Smooth muscle cell (in vitro differentiated cells): ENCODE data around the gene KRTAP4-8. TPM values are rescaled to one million over a fixed set of nuclear protein-coding genes. Genes with fewer than 3 reads are reported as not detected.

Experiments
- DNase-seq: peaks from one replicate; lab custom pipeline; 2025; ENCODE audit not compliant: unreplicated experiment; lab: John Stamatoyannopoulos, UW
- H2AFZ ChIP-seq: fragments of 200-600 bp; sonication (generic); 2 replicates; pipeline ENCODE4 v1.6.0; 2016; ENCODE audit warnings: antibody characterized with exemption, low read depth, mild to moderate bottlenecking
- H3F3A ChIP-seq: fragments of 200-600 bp; sonication (generic); 2 replicates; pipeline ENCODE4 v1.6.0; 2017; ENCODE audit warnings: antibody characterized with exemption, low read depth
- H3K27ac ChIP-seq: fragments of 200-600 bp; sonication (generic); 2 replicates; pipeline ENCODE4 v1.5.1; 2016; ENCODE audit warnings: low read depth, mild to moderate bottlenecking
- H3K27me3 ChIP-seq: fragments of 200-600 bp; sonication (generic); 2 replicates; pipeline ENCODE4 v1.6.1; 2016; ENCODE audit warnings: low read depth, mild to moderate bottlenecking
- H3K36me3 ChIP-seq: fragments of 200-600 bp; sonication (generic); 2 replicates; pipeline ENCODE4 v1.5.1; 2016; ENCODE audit warnings: low read depth
- H3K4me1 ChIP-seq: fragments of 200-600 bp; sonication (generic); 2 replicates; pipeline ENCODE4 v1.5.1; 2016; ENCODE audit warnings: low read depth
- H3K4me2 ChIP-seq: fragments of 200-600 bp; sonication (generic); 2 replicates; pipeline ENCODE4 v1.6.0; 2016; ENCODE audit warnings: mild to moderate bottlenecking
- H3K4me3 ChIP-seq: fragments of 200-600 bp; sonication (generic); 2 replicates; pipeline ENCODE4 v1.5.1; 2016; ENCODE audit warnings: mild to moderate bottlenecking
- H3K79me2 ChIP-seq: fragments of 200-600 bp; sonication (generic); 2 replicates; pipeline ENCODE4 v1.6.0; 2016; ENCODE audit warnings: low read depth, mild to moderate bottlenecking
- H3K9ac ChIP-seq: fragments of 200-600 bp; sonication (generic); 2 replicates; pipeline ENCODE4 v1.6.0; 2016; ENCODE audit warnings: low read depth
- H3K9me3 ChIP-seq: fragments of 200-600 bp; sonication (generic); replicated peaks from 2 replicates; pipeline ENCODE4 v1.5.1; 2016; ENCODE audit warnings: low read depth
- H4K20me1 ChIP-seq: fragments of 200-600 bp; sonication (generic); 2 replicates; pipeline ENCODE4 v1.6.0; 2016; ENCODE audit warnings: low read depth
- WGBS: methylation state at CpG from one replicate; pipeline ENCODE4 v1.1.7; 2016; ENCODE audit warnings: low lambda C conversion rate; 5-methylcytosine and 5-hydroxymethylcytosine counted together
- polyA plus RNA-seq: library from polyadenylated mRNA; unstranded; fragments of >200 nt; fragmentation: Nextera tagmentation; extraction: Ambion mirVana; gene quantifications from 2 replicates; pipeline ENCODE4 v1.2.1, GENCODE V29; 2016
- total RNA-seq: library from RNA; depleted of rRNA; stranded (reverse); fragments of >200 nt; gene quantifications from 2 replicates; pipeline ENCODE4 v1.2.3, GENCODE V29; 2014
- TF ChIP-seq, protein P1 (sequence below): fragments of 200-600 bp; sonication (generic); IDR thresholded peaks from 2 replicates; pipeline ENCODE4 v1.5.1; 2017; ENCODE audit warnings: borderline replicate concordance, mild to moderate bottlenecking, antibody characterized with exemption; ENCODE audit not compliant: insufficient read depth, poor library complexity, severe bottlenecking

Gene KRTAP4-8
- total and polyA plus RNA-seq, 2 experiments from 2014 or later, result not detected

DNA sequence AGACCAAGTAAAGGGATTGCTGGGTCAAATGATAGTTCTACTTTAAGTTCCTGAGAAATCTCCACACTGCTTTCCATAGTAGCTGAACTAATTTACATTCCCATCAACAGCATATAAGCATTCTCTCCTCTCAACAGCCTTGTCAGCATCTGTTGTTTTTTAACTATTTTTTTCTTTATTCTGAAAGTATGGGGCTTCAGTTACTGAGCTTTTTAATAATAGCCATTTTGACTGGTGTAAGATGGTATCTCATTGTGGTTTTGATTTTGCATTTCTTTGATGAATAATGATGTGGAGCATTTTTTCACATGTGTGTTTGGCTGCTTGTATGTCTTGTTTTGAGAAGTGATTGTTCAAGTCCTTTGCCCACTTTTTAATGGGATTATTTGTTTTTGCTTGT lies 45.4 kb downstream of the KRTAP4-8 start:
- no peak for DNase-seq
- Histone ChIP-seq H3K4me3 (no peak overlapping the region), H3K27ac (no peak overlapping the region), H3K79me2 (no peaks in the 10 kb centered on the region), H3K9me3 (no peaks in the 10 kb centered on the region), H3K27me3 (no peaks in the 10 kb centered on the region), H2AFZ (no peak overlapping the region), H4K20me1 (no peaks in the 10 kb centered on the region), H3K9ac (no peak overlapping the region), H3K36me3 (no peaks in the 10 kb centered on the region), H3K4me1 (peaks cover 4% of the 10 kb centered on the region), H3F3A (no peaks in the 10 kb centered on the region), H3K4me2 (no peak overlapping the region)
- TF ChIP-seq, protein P1, sequence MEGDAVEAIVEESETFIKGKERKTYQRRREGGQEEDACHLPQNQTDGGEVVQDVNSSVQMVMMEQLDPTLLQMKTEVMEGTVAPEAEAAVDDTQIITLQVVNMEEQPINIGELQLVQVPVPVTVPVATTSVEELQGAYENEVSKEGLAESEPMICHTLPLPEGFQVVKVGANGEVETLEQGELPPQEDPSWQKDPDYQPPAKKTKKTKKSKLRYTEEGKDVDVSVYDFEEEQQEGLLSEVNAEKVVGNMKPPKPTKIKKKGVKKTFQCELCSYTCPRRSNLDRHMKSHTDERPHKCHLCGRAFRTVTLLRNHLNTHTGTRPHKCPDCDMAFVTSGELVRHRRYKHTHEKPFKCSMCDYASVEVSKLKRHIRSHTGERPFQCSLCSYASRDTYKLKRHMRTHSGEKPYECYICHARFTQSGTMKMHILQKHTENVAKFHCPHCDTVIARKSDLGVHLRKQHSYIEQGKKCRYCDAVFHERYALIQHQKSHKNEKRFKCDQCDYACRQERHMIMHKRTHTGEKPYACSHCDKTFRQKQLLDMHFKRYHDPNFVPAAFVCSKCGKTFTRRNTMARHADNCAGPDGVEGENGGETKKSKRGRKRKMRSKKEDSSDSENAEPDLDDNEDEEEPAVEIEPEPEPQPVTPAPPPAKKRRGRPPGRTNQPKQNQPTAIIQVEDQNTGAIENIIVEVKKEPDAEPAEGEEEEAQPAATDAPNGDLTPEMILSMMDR, result no peak

DNA sequence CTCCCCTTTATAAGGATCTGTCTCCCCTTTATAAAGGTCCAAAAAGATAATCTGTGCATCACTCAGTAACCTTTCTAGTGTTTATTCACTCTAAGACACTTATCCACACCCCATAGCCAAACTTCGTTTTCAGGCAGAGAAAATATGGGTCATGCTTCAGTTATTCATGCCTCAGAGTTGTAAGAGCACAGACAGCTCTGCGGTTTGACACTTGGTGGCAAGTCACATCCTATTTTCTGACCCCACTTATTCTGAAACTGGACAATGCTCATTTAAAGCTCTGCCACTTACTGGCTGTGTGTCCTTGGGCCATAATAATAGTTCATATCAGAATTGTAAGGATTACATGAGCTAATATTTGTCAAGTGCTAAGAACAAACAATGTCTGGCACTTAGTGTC lies 48.8 kb downstream of the KRTAP4-8 start:
- Histone ChIP-seq H3K27me3 (no peaks in the 10 kb centered on the region), H3K79me2 (no peaks in the 10 kb centered on the region), H3K9me3 (no peaks in the 10 kb centered on the region), H2AFZ (no peak overlapping the region), H3K27ac (peak overlapping the region; percentile 89), H3K36me3 (no peaks in the 10 kb centered on the region), H3K4me3 (no peak overlapping the region), H4K20me1 (no peaks in the 10 kb centered on the region), H3K4me1 (peaks cover 4% of the 10 kb centered on the region), H3K4me2 (peak overlapping the region; percentile 46), H3F3A (no peaks in the 10 kb centered on the region), H3K9ac (peak overlapping the region; percentile 42)
- TF ChIP-seq, protein P1, result no peak
- WGBS, result 24% methylated on average over 2 of the region's 2 CpGs
- DNase-seq, result no peak

DNA sequence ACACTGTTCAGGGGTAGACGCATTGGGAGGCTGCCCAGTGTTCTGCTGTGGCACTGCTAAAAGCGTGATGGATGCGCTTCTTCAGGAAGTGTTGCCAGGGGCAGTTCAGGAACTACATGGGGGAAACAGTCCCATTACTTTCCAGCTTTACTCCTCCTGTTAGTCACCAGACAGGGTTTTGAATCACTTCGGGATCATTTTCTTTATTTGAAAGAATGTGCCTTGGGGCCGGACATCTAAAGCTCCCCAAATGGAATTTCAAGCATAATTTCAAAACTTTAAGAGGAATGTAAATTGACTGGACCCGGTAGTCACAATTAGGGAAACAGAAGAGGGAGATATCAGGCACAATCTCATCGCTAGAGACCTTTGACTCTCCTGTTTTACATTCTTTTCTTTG lies 49.5 kb downstream of the KRTAP4-8 start:
- Histone ChIP-seq H3K9me3 (no peaks in the 10 kb centered on the region), H3K9ac (peak overlapping the region; percentile 42), H3K79me2 (no peaks in the 10 kb centered on the region), H3K27me3 (no peaks in the 10 kb centered on the region), H4K20me1 (no peaks in the 10 kb centered on the region), H3K4me2 (peak overlapping the region; percentile 46), H3K36me3 (no peaks in the 10 kb centered on the region), H3F3A (no peaks in the 10 kb centered on the region), H3K4me1 (peaks cover 4% of the 10 kb centered on the region), H2AFZ (no peak overlapping the region), H3K4me3 (no peak overlapping the region), H3K27ac (peak overlapping the region; percentile 89)
- no peak for DNase-seq
- TF ChIP-seq, protein P1, result no peak
- 33% methylated on average over 7 of the region's 7 CpGs for WGBS

Other genes starting within 250 kb of the KRTAP4-8 start
Only the 30 nearest of the 38 such genes appear.
- not detected in 2 replicates for gene KRT39, start 131.2 kb downstream of the KRTAP4-8 start, total RNA-seq
- gene KRT39, start 131.2 kb downstream of the KRTAP4-8 start, polyA plus RNA-seq, result not detected in 2 replicates
- gene KRT40, start 113.8 kb downstream of the KRTAP4-8 start, total RNA-seq, result not detected in 2 replicates
- gene KRT40, start 113.8 kb downstream of the KRTAP4-8 start, polyA plus RNA-seq, result not detected in 2 replicates
- not detected in 2 replicates for gene KRTAP3-3, start 104.0 kb downstream of the KRTAP4-8 start, total RNA-seq
- gene KRTAP3-3, start 104.0 kb downstream of the KRTAP4-8 start, polyA plus RNA-seq, result not detected in 2 replicates
- gene KRTAP3-2, start 98.2 kb downstream of the KRTAP4-8 start, total RNA-seq, result not detected in 2 replicates
- not detected in 2 replicates for gene KRTAP3-2, start 98.2 kb downstream of the KRTAP4-8 start, polyA plus RNA-seq
- gene KRTAP3-1, start 89.0 kb downstream of the KRTAP4-8 start, total RNA-seq, result 0.49 and 1.5 TPM in 2 replicates
- 0.29 and 1.8 TPM in 2 replicates for gene KRTAP3-1, start 89.0 kb downstream of the KRTAP4-8 start, polyA plus RNA-seq
- 3.0 TPM in 1 of 2 replicates, not detected in the other for gene KRTAP1-5, start 70.9 kb downstream of the KRTAP4-8 start, total RNA-seq
- 1.1 TPM in 1 of 2 replicates, not detected in the other for gene KRTAP1-5, start 70.9 kb downstream of the KRTAP4-8 start, polyA plus RNA-seq
- gene KRTAP1-4, start 67.9 kb downstream of the KRTAP4-8 start, total RNA-seq, result not detected in 2 replicates
- not detected in 2 replicates for gene KRTAP1-4, start 67.9 kb downstream of the KRTAP4-8 start, polyA plus RNA-seq
- not detected in 2 replicates for gene KRTAP1-3, start 63.3 kb downstream of the KRTAP4-8 start, total RNA-seq
- gene KRTAP1-3, start 63.3 kb downstream of the KRTAP4-8 start, polyA plus RNA-seq, result not detected in 2 replicates
- gene KRTAP1-1, start 56.7 kb downstream of the KRTAP4-8 start, total RNA-seq, result not detected in 2 replicates
- not detected in 2 replicates for gene KRTAP1-1, start 56.7 kb downstream of the KRTAP4-8 start, polyA plus RNA-seq
- not detected in 2 replicates for gene KRTAP2-1, start 50.8 kb downstream of the KRTAP4-8 start, total RNA-seq
- not detected in 2 replicates for gene KRTAP2-1, start 50.8 kb downstream of the KRTAP4-8 start, polyA plus RNA-seq
- gene KRTAP2-2, start 42.9 kb downstream of the KRTAP4-8 start, total RNA-seq, result not detected in 2 replicates
- not detected in 2 replicates for gene KRTAP2-2, start 42.9 kb downstream of the KRTAP4-8 start, polyA plus RNA-seq
- gene KRTAP2-3, start 38.0 kb downstream of the KRTAP4-8 start, total RNA-seq, result 3.5 and 17.3 TPM in 2 replicates
- 21.0 and 71.9 TPM in 2 replicates for gene KRTAP2-3, start 38.0 kb downstream of the KRTAP4-8 start, polyA plus RNA-seq
- gene KRTAP2-4, start 32.3 kb downstream of the KRTAP4-8 start, total RNA-seq, result not detected in 2 replicates
- 0.38 TPM in 1 of 2 replicates, not detected in the other for gene KRTAP2-4, start 32.3 kb downstream of the KRTAP4-8 start, polyA plus RNA-seq
- not detected in 2 replicates for gene KRTAP4-7, start 14.0 kb downstream of the KRTAP4-8 start, total RNA-seq
- gene KRTAP4-7, start 14.0 kb downstream of the KRTAP4-8 start, polyA plus RNA-seq, result not detected in 2 replicates
- gene KRTAP4-16, start 4.1 kb upstream of the KRTAP4-8 start, total RNA-seq, result not detected in 2 replicates
- gene KRTAP4-16, start 4.1 kb upstream of the KRTAP4-8 start, polyA plus RNA-seq, result not detected in 2 replicates
- 1.7 TPM in 1 of 2 replicates, not detected in the other for gene KRTAP4-9, start 7.2 kb upstream of the KRTAP4-8 start, total RNA-seq
- gene KRTAP4-9, start 7.2 kb upstream of the KRTAP4-8 start, polyA plus RNA-seq, result not detected in 2 replicates
- gene KRTAP4-11, start 20.2 kb upstream of the KRTAP4-8 start, total RNA-seq, result not detected in 2 replicates
- gene KRTAP4-11, start 20.2 kb upstream of the KRTAP4-8 start, polyA plus RNA-seq, result not detected in 2 replicates
- gene KRTAP4-12, start 26.0 kb upstream of the KRTAP4-8 start, total RNA-seq, result not detected in 2 replicates
- not detected in 2 replicates for gene KRTAP4-12, start 26.0 kb upstream of the KRTAP4-8 start, polyA plus RNA-seq
- gene KRTAP4-6, start 42.4 kb upstream of the KRTAP4-8 start, total RNA-seq, result not detected in 2 replicates
- not detected in 2 replicates for gene KRTAP4-6, start 42.4 kb upstream of the KRTAP4-8 start, polyA plus RNA-seq
- gene KRTAP4-5, start 51.7 kb upstream of the KRTAP4-8 start, total RNA-seq, result not detected in 2 replicates
- gene KRTAP4-5, start 51.7 kb upstream of the KRTAP4-8 start, polyA plus RNA-seq, result not detected in 2 replicates
- not detected in 2 replicates for gene KRTAP4-4, start 62.6 kb upstream of the KRTAP4-8 start, total RNA-seq
- not detected in 2 replicates for gene KRTAP4-4, start 62.6 kb upstream of the KRTAP4-8 start, polyA plus RNA-seq
- gene KRTAP4-3, start 70.1 kb upstream of the KRTAP4-8 start, total RNA-seq, result not detected in 2 replicates
- not detected in 2 replicates for gene KRTAP4-3, start 70.1 kb upstream of the KRTAP4-8 start, polyA plus RNA-seq
- not detected in 2 replicates for gene KRTAP4-2, start 80.1 kb upstream of the KRTAP4-8 start, total RNA-seq
- gene KRTAP4-2, start 80.1 kb upstream of the KRTAP4-8 start, polyA plus RNA-seq, result not detected in 2 replicates
- not detected in 2 replicates for gene KRTAP4-1, start 86.8 kb upstream of the KRTAP4-8 start, total RNA-seq
- gene KRTAP4-1, start 86.8 kb upstream of the KRTAP4-8 start, polyA plus RNA-seq, result not detected in 2 replicates
- not detected in 2 replicates for gene KRTAP9-1, start 91.7 kb upstream of the KRTAP4-8 start, total RNA-seq
- not detected in 2 replicates for gene KRTAP9-1, start 91.7 kb upstream of the KRTAP4-8 start, polyA plus RNA-seq
- gene KRTAP9-2, start 128.5 kb upstream of the KRTAP4-8 start, total RNA-seq, result not detected in 2 replicates
- not detected in 2 replicates for gene KRTAP9-2, start 128.5 kb upstream of the KRTAP4-8 start, polyA plus RNA-seq
- gene KRTAP9-3, start 134.3 kb upstream of the KRTAP4-8 start, total RNA-seq, result not detected in 2 replicates
- not detected in 2 replicates for gene KRTAP9-3, start 134.3 kb upstream of the KRTAP4-8 start, polyA plus RNA-seq
- gene KRTAP9-8, start 139.9 kb upstream of the KRTAP4-8 start, total RNA-seq, result not detected in 2 replicates
- gene KRTAP9-8, start 139.9 kb upstream of the KRTAP4-8 start, polyA plus RNA-seq, result not detected in 2 replicates
- not detected in 2 replicates for gene KRTAP9-4, start 151.5 kb upstream of the KRTAP4-8 start, total RNA-seq
- not detected in 2 replicates for gene KRTAP9-4, start 151.5 kb upstream of the KRTAP4-8 start, polyA plus RNA-seq
- not detected in 2 replicates for gene KRTAP9-9, start 157.2 kb upstream of the KRTAP4-8 start, total RNA-seq
- not detected in 2 replicates for gene KRTAP9-9, start 157.2 kb upstream of the KRTAP4-8 start, polyA plus RNA-seq